Caco-2 (cell line): ENCODE data around the gene PPP1R9B. TPM values are rescaled to one million over a fixed set of nuclear protein-coding genes. Genes with fewer than 3 reads are reported as not detected.
A peak's percentile ranks its signal among the peaks of the same experiment; 100 is the strongest.

ENCODE experiments used
- BruUV-seq: library from RNA; stranded (reverse); fragments of 400-500 nt; replicated peaks from 2 replicates; lab custom pipeline; 2021; lab: Mats Ljungman, UMichigan
- CTCF ChIA-PET: fragments of 300-600 bp; sonication (Branson Sonifier 250); formaldehyde crosslinking; loops from one replicate; lab custom pipeline; 2022; ENCODE audit warnings: antibody characterized with exemption; lab: Charles Lee
- POLR2A ChIA-PET: fragments of 300-600 bp; sonication (Branson Sonifier 250); formaldehyde crosslinking; loops from one replicate; lab custom pipeline; 2022; ENCODE audit warnings: antibody characterized with exemption; lab: Charles Lee
- DNase-seq, 2 experiments: peaks; one replicate each; pipeline versions ENCODE4 v3.0.0 to v3.0.0-alpha.2; 2020 to 2022
- H3K27me3 ChIP-seq: replicated peaks from 2 replicates; pipeline ENCODE4 v1.6.0; 2011; ENCODE audit warnings: low read length; ENCODE audit not compliant: control insufficient read depth, insufficient read depth
- H3K36me3 ChIP-seq: 2 replicates; pipeline ENCODE4 v1.5.1; 2011; ENCODE audit warnings: low read length; ENCODE audit not compliant: control insufficient read depth, insufficient read depth
- H3K4me1 ChIP-seq: fragments of 250-450 bp; sonication (Bioruptor Pico); 2 replicates; pipeline ENCODE4 v1.5.1; 2020; ENCODE audit warnings: mild to moderate bottlenecking
- H3K4me3 ChIP-seq: 2 replicates; pipeline ENCODE4 v1.5.1; 2011; ENCODE audit warnings: low read depth, mild to moderate bottlenecking, control low read depth, low read length
- H3K9me3 ChIP-seq: fragments of 250-450 bp; sonication (Bioruptor Pico); 2 replicates; pipeline ENCODE4 v1.5.1; 2020; ENCODE audit warnings: mild to moderate bottlenecking, moderate library complexity
- H3K27ac Mint-ChIP-seq: one replicate; pipeline ENCODE4 v1.8.0; 2022; ENCODE audit warnings: mixed read lengths; ENCODE audit not compliant: unreplicated experiment
- H3K27me3 Mint-ChIP-seq: one replicate; pipeline ENCODE4 v1.8.0; 2022; ENCODE audit warnings: mixed read lengths; ENCODE audit not compliant: insufficient read depth, unreplicated experiment
- H3K36me3 Mint-ChIP-seq: one replicate; pipeline ENCODE4 v1.8.0; 2022; ENCODE audit warnings: mild to moderate bottlenecking, mixed read lengths; ENCODE audit not compliant: insufficient read depth, unreplicated experiment
- H3K4me1 Mint-ChIP-seq: one replicate; pipeline ENCODE4 v1.8.0; 2022; ENCODE audit warnings: low read depth, mixed read lengths; ENCODE audit not compliant: unreplicated experiment
- H3K4me3 Mint-ChIP-seq: one replicate; pipeline ENCODE4 v1.8.0; 2022; ENCODE audit warnings: mild to moderate bottlenecking, moderate library complexity, mixed read lengths; ENCODE audit not compliant: unreplicated experiment
- H3K9me3 Mint-ChIP-seq: one replicate; pipeline ENCODE4 v1.8.0; 2022; ENCODE audit warnings: mixed read lengths; ENCODE audit not compliant: unreplicated experiment
- intact Hi-C: fragments of 100-400 bp; cut with micrococcal nuclease; formaldehyde crosslinking; loops from one replicate; pipeline ENCODE4 v1.10.0; 2022; ENCODE audit not compliant: unreplicated experiment
- total RNA-seq: library from RNA; stranded (reverse); gene quantifications from 2 replicates; pipeline ENCODE4 v1.2.3, GENCODE V29; 2022
- TF ChIP-seq, protein P1 (sequence below), 2 experiments: fragments of 200-600 bp in 1 of 2; IDR thresholded peaks; 1 replicate in 1 of 2; 2 replicates in 1 of 2; pipeline versions ENCODE4 v1.5.1 to v1.8.0; 2011 to 2022; ENCODE audit warnings: antibody characterized with exemption in 1 of 2, control low read depth in 1 of 2, inconsistent platforms in 1 of 2, low read depth in 1 of 2, low read length in 1 of 2, mild to moderate bottlenecking in 1 of 2, moderate library complexity in 1 of 2; ENCODE audit not compliant: insufficient read depth in 1 of 2, severe bottlenecking in 1 of 2, unreplicated experiment in 1 of 2

PPP1R9B gene
- total RNA-seq, 1 experiment from 2014 or later = 74.8 TPM

DNA sequence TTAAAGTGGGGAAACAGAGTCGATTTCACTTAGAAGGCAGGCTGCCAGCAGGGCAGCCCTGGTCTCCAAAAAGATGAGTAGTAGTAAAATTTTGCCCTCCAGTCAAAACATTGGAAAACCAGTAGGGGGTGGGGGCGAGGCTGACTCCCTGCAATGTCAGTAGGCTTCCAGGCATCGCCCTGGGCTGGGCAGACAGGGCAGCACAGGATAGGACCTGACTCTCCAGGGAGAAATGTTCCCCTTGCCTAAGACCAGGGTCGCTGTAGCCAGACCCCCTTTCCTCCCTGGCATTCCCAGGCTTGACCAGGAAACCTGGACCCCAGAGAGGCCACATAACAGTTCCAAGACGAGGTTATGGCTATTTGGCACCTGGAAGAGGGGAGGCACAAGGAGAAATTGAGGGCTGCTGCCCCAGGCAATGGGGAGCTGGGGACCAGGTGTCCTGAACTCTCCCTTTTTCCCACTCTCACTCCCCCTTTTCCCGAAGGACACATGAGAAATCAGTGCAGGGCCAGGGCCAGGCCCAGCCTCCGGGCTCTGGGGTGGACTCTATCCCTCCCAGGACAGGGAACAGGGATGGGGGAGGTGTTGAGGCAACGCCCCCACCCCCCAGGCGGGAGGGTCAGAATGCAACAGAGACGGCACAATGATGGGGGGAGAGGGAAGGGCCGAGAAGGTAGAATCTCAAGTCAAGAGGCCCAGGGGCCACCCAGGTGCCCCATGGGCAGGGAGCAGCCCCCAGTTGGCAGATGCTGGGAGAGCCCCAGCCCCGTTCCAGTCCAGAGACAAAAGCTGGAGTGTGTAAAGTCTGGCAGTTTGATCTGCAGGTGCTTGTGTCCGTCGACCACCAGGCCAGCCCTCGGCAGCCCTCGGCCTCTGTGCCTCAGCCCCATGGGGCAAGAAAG is 16.0 kb downstream of the PPP1R9B start:
- ChIA-PET CTCF (interaction anchor here (1.0 to 2.6 kb wide), 2 partner anchors 15 to 183 kb away, joined by 5 to 8 read pairs; no protein-coding TSS in a partner anchor), POLR2A (no interaction called here)
- H3K27ac Mint-ChIP-seq = no peak overlapping the region
- Histone ChIP-seq H3K36me3 (peaks cover 20% of the 10 kb centered on the region), H3K9me3 (no peaks in the 10 kb centered on the region), H3K27me3 (no peaks in the 10 kb centered on the region), H3K4me3 (no peak overlapping the region), H3K4me1 (peaks cover 19% of the 10 kb centered on the region)
- H3K36me3 Mint-ChIP-seq = peaks cover 61% of the 10 kb centered on the region
- H3K27me3 Mint-ChIP-seq = no peaks in the 10 kb centered on the region
- peaks cover 23% of the 10 kb centered on the region for H3K4me1 Mint-ChIP-seq
- intact Hi-C loops = loop anchor here (5.0 kb wide), 1 partner anchor 167 kb away; the partner anchor contains the start of gene DLX4
- TF ChIP-seq, protein P1, sequence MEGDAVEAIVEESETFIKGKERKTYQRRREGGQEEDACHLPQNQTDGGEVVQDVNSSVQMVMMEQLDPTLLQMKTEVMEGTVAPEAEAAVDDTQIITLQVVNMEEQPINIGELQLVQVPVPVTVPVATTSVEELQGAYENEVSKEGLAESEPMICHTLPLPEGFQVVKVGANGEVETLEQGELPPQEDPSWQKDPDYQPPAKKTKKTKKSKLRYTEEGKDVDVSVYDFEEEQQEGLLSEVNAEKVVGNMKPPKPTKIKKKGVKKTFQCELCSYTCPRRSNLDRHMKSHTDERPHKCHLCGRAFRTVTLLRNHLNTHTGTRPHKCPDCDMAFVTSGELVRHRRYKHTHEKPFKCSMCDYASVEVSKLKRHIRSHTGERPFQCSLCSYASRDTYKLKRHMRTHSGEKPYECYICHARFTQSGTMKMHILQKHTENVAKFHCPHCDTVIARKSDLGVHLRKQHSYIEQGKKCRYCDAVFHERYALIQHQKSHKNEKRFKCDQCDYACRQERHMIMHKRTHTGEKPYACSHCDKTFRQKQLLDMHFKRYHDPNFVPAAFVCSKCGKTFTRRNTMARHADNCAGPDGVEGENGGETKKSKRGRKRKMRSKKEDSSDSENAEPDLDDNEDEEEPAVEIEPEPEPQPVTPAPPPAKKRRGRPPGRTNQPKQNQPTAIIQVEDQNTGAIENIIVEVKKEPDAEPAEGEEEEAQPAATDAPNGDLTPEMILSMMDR (IDR thresholded peaks at IDR 0.05; ENCODE audit: insufficient read depth in 1 of 2, low read depth in 1 of 2, low read length in 1 of 2, severe bottlenecking in 1 of 2, unreplicated experiment in 1 of 2) = peak; percentile 3 to 17
- H3K4me3 Mint-ChIP-seq = no peak overlapping the region
- DNase-seq = peak in 1 of 2 experiments; percentile 51
- BruUV-seq = TSS peak; percentile 32
- H3K9me3 Mint-ChIP-seq = no peaks in the 10 kb centered on the region

DNA sequence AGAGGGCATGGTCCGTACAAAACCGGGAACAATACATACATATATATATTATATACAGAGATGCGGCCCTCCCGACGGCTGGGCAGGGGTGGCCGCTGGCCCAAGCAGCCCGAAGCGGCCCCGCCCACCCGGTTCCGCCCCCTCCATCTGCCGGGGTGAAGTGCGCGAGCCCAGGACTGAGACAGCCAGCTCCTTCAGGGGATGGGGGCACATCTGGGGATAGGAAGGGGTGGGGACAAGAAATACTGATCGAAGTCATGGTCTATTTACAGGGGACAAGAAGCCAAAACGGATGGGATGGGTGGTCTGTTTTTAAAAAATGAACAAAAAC is 16.7 kb downstream of the PPP1R9B start:
- TF ChIP-seq, protein P1 (IDR thresholded peaks at IDR 0.05; ENCODE audit: insufficient read depth in 1 of 2, low read depth in 1 of 2, low read length in 1 of 2, severe bottlenecking in 1 of 2, unreplicated experiment in 1 of 2) = no peak
- BruUV-seq = no TSS peak
- no peak overlapping the region for H3K4me3 ChIP-seq
- Mint-ChIP-seq H3K4me3 (no peak overlapping the region), H3K9me3 (no peaks in the 10 kb centered on the region), H3K36me3 (peaks cover 60% of the 10 kb centered on the region), H3K4me1 (peaks cover 26% of the 10 kb centered on the region), H3K27ac (peak overlapping the region; percentile 29), H3K27me3 (no peaks in the 10 kb centered on the region)
- CTCF ChIA-PET = interaction anchor here (0.5 to 2.6 kb wide), 4 partner anchors 16 to 272 kb away, joined by 3 to 8 read pairs (median 5); no protein-coding TSS in a partner anchor
- H3K27me3 ChIP-seq = no peaks in the 10 kb centered on the region
- peaks cover 12% of the 10 kb centered on the region for H3K36me3 ChIP-seq
- H3K9me3 ChIP-seq = no peaks in the 10 kb centered on the region
- no peak for DNase-seq
- intact Hi-C loops = loop anchor here (2.0 to 5.0 kb wide), 2 partner anchors 13 to 166 kb away; partner anchors contain the start of gene DLX4
- H3K4me1 ChIP-seq = peaks cover 23% of the 10 kb centered on the region
- POLR2A ChIA-PET = no interaction called here

DNA sequence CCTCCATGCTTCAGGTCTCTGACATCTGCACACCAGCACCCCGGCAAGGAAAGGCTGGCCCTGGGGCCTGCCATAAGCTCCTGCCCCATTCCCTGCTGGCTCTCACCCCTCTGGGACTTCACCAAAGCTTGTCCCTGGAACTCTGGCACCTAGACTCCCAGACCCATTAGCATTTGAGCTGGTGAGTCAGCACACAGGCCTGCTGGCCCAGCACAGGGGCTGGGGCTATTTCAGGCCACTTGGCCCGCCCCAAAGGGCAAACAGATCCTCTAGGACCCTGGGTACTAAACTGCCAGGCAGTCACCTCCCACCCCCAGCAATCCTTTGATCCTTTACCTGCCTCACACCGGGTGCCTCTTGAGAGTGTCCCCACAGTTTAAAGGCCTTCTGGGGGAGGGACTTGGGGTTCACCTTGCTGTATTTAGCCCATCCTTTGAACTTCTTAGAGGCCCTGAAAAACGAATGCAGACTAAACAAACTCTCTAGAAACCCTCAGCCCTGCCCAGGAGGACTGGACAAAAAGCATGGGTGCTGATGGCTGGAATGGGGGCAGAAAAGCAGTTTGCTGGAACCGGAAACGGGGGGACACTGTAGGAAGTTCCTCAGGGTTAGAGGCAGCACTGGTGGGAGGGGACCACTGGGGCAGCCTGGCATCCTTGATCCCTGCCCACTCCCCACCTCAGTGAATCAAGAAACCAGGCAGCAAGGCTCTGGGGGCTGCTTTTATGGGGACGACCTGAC is 17.3 kb downstream of the PPP1R9B start:
- peaks cover 7% of the 10 kb centered on the region for H3K36me3 ChIP-seq
- Mint-ChIP-seq H3K4me3 (no peak overlapping the region), H3K4me1 (peaks cover 31% of the 10 kb centered on the region), H3K27me3 (no peaks in the 10 kb centered on the region), H3K27ac (peak overlapping the region; percentile 29), H3K36me3 (peaks cover 55% of the 10 kb centered on the region), H3K9me3 (no peaks in the 10 kb centered on the region)
- no peaks in the 10 kb centered on the region for H3K27me3 ChIP-seq
- TF ChIP-seq, protein P1 (IDR thresholded peaks at IDR 0.05; ENCODE audit: insufficient read depth in 1 of 2, low read depth in 1 of 2, low read length in 1 of 2, severe bottlenecking in 1 of 2, unreplicated experiment in 1 of 2) = no peak
- POLR2A ChIA-PET = no interaction called here
- BruUV-seq = no TSS peak
- H3K4me3 ChIP-seq = no peak overlapping the region
- intact Hi-C loops = loop anchor here (2.0 to 5.0 kb wide), 2 partner anchors 14 to 166 kb away; partner anchors contain the start of gene DLX4
- H3K9me3 ChIP-seq = no peaks in the 10 kb centered on the region
- CTCF ChIA-PET = interaction anchor here (0.5 to 1.8 kb wide), 7 partner anchors 12 to 272 kb away, joined by 3 to 6 read pairs (median 3); no protein-coding TSS in a partner anchor
- H3K4me1 ChIP-seq = peaks cover 27% of the 10 kb centered on the region
- peak; percentile 80 to 81 for DNase-seq
